HepG2 (cell line): ENCODE results near the gene KLHL8. TPM values are rescaled to one million over a fixed set of nuclear protein-coding genes. Genes with fewer than 3 reads are reported as not detected.

Source experiments
- CCAR2 ChIP-seq: fragments of 200-400 bp; formaldehyde crosslinking; optimal IDR thresholded peaks from 2 replicates; pipeline ENCODE3; 2018; ENCODE audit warnings: low read depth, mild to moderate bottlenecking, low read length, moderate library complexity
- DDIT3 ChIP-seq: sonication (generic); formaldehyde crosslinking; IDR thresholded peaks from 2 replicates; pipeline ENCODE4 v1.4.0; 2020; ENCODE audit warnings: mild to moderate bottlenecking, missing genetic modification reagents
- GABPA ChIP-seq, 2 experiments: IDR thresholded peaks; 2 replicates each; pipeline ENCODE4 v1.6.1; 2011 to 2016; ENCODE audit warnings: low read depth in 2 of 2, low read length in 1 of 2, missing biosample characterization in 1 of 2, missing genetic modification characterization in 1 of 2
- HES4 ChIP-seq: sonication (generic); formaldehyde crosslinking; IDR thresholded peaks from 2 replicates; pipeline ENCODE4 v1.9.0; 2021; ENCODE audit warnings: mild to moderate bottlenecking, missing genetic modification reagents, borderline replicate concordance
- IKZF1 ChIP-seq: fragments of 450-650 bp; IDR thresholded peaks from 2 replicates; pipeline ENCODE4 v1.7.1; 2016
- KLF11 ChIP-seq: IDR thresholded peaks from 2 replicates; pipeline ENCODE4 v1.6.1; 2016; ENCODE audit warnings: missing compliant biosample characterization
- MAFF ChIP-seq: IDR thresholded peaks from 2 replicates; pipeline ENCODE4 v1.6.1; 2011; ENCODE audit warnings: low read depth, low read length, improper control_type of control experiment
- MED13 ChIP-seq: sonication (generic); formaldehyde crosslinking; IDR thresholded peaks from 2 replicates; pipeline ENCODE4 v1.5.0; 2020; ENCODE audit warnings: missing genetic modification reagents
- PITX1 ChIP-seq: sonication (generic); formaldehyde crosslinking; IDR thresholded peaks from 2 replicates; pipeline ENCODE4 v1.5.1; 2020; ENCODE audit warnings: mild to moderate bottlenecking, missing genetic modification reagents
- PRDM4 ChIP-seq: sonication (generic); formaldehyde crosslinking; IDR thresholded peaks from 2 replicates; pipeline ENCODE4 v1.9.0; 2021; ENCODE audit warnings: missing genetic modification reagents, borderline replicate concordance
- RORA ChIP-seq: sonication (generic); formaldehyde crosslinking; IDR thresholded peaks from 2 replicates; pipeline ENCODE4 v1.5.0; 2020; ENCODE audit warnings: mild to moderate bottlenecking, missing genetic modification reagents, moderate library complexity
- SALL2 ChIP-seq: sonication (generic); formaldehyde crosslinking; IDR thresholded peaks from 2 replicates; pipeline ENCODE4 v1.8.1; 2023; ENCODE audit warnings: mild to moderate bottlenecking, missing genetic modification reagents, inconsistent platforms
- SATB2 ChIP-seq: sonication (generic); formaldehyde crosslinking; IDR thresholded peaks from 2 replicates; pipeline ENCODE4 v1.5.0; 2020; ENCODE audit warnings: missing genetic modification reagents
- SP4 ChIP-seq: sonication (generic); formaldehyde crosslinking; IDR thresholded peaks from 2 replicates; pipeline ENCODE4 v1.8.1; 2023; ENCODE audit warnings: mild to moderate bottlenecking, missing genetic modification reagents
- STAT5B ChIP-seq: sonication (generic); formaldehyde crosslinking; IDR thresholded peaks from 2 replicates; pipeline ENCODE4 v1.4.0; 2020; ENCODE audit warnings: missing genetic modification reagents
- ZFP1 ChIP-seq: IDR thresholded peaks from 2 replicates; pipeline ENCODE4 v1.6.1; 2016
- ZNF225 ChIP-seq: sonication (generic); formaldehyde crosslinking; IDR thresholded peaks from 2 replicates; pipeline ENCODE4 v1.4.0; 2020; ENCODE audit warnings: mild to moderate bottlenecking, missing genetic modification reagents
- ZNF232 ChIP-seq: sonication (generic); formaldehyde crosslinking; IDR thresholded peaks from 2 replicates; pipeline ENCODE4 v1.4.0; 2020; ENCODE audit warnings: missing genetic modification reagents, borderline replicate concordance
- ZNF253 ChIP-seq: sonication (generic); formaldehyde crosslinking; IDR thresholded peaks from 2 replicates; pipeline ENCODE4 v1.8.0; 2022; ENCODE audit warnings: mild to moderate bottlenecking, missing genetic modification reagents, borderline replicate concordance
- ZNF329 ChIP-seq: sonication (generic); formaldehyde crosslinking; IDR thresholded peaks from 2 replicates; pipeline ENCODE4 v1.9.0; 2021; ENCODE audit warnings: low read depth, mild to moderate bottlenecking, missing genetic modification reagents
- ZNF713 ChIP-seq: sonication (generic); formaldehyde crosslinking; IDR thresholded peaks from 2 replicates; pipeline ENCODE4 v1.4.0; 2020; ENCODE audit warnings: mild to moderate bottlenecking, missing genetic modification reagents
- ZNF775 ChIP-seq: sonication (generic); formaldehyde crosslinking; IDR thresholded peaks from 2 replicates; pipeline ENCODE4 v1.4.0; 2020; ENCODE audit warnings: missing genetic modification reagents, mild to moderate bottlenecking, moderate library complexity, borderline replicate concordance
- polyA plus RNA-seq, 8 experiments: library from polyadenylated mRNA; depleted of rRNA in 3 of 8; stranded (reverse) in 7 of 8; unstranded in 1 of 8; fragments of >200 nt; fragmentation: Illumina TruSeq in 4 of 8; extraction: Trizol in 4 of 8; gene quantifications; 2 replicates each; pipeline versions ENCODE4 v1.2.1 to v1.2.3, GENCODE V29; 2011 to 2016; ENCODE audit warnings: low read depth in 4 of 8, missing spikeins in 1 of 8, mixed read lengths in 1 of 8; ENCODE audit not compliant: insufficient read depth in 1 of 8
- total RNA-seq, 5 experiments: library from RNA; depleted of rRNA; stranded (reverse); fragments of >200 nt; fragmentation: Illumina TruSeq; extraction: Trizol; gene quantifications; 2 replicates each; pipeline ENCODE4 v1.2.3, GENCODE V29; 2016; ENCODE audit warnings: low read depth in 1 of 5

The KLHL8 gene
- total and polyA plus RNA-seq, 2 of the 13 experiments (the other 11 are each of a cell fraction or from before 2014, with no cell fraction given): 2.8 to 11.7 TPM

GRCh38 chr4:87220094-87220822, at the start of gene KLHL8 (continued):
- TF ChIP-seq ZNF253 (CRISPR knock-in tag) (no peak), KLF11 (CRISPR knock-in tag) (no peak), STAT5B (CRISPR knock-in tag) (no peak), ZNF232 (CRISPR knock-in tag) (no peak), SP4 (CRISPR knock-in tag) (0 out of 2 replicates have a peak, but pooled peaks have one; percentile 26), CCAR2 (no peak), ZNF225 (CRISPR knock-in tag) (peak; percentile 75; the same call in 1 of the 2 replicates), SALL2 (no peak), IKZF1 (no peak), PITX1 (CRISPR knock-in tag) (0 out of 2 replicates have a peak, but pooled peaks have one; percentile 16), SATB2 (CRISPR knock-in tag) (no peak), DDIT3 (CRISPR knock-in tag) (no peak), PRDM4 (no peak), ZNF713 (0 out of 2 replicates have a peak, but pooled peaks have one; percentile 89), ZNF775 (CRISPR knock-in tag) (no peak), GABPA (IDR thresholded peaks at IDR 0.05; ENCODE audit: low read depth, low read length) (no peak), GABPA (CRISPR knock-in tag; IDR thresholded peaks at IDR 0.05; ENCODE audit: low read depth) (no peak), MAFF (no peak), ZFP1 (CRISPR knock-in tag) (no peak), RORA (CRISPR knock-in tag) (no peak), ZNF329 (CRISPR knock-in tag) (0 out of 2 replicates have a peak, but pooled peaks have one; percentile 74), MED13 (CRISPR knock-in tag) (no peak), HES4 (peak; percentile 75)
